ENCODE data around the gene PCDHAC2. TPM values are rescaled to one million over a fixed set of nuclear protein-coding genes. Genes with fewer than 3 reads are reported as not detected.

Gene PCDHAC2
- total and polyA plus RNA-seq, 9 of the 15 experiments (the other 6 are each of a cell fraction or from before 2014, with no cell fraction given) = 0.03 TPM; not detected in 8

DNA sequence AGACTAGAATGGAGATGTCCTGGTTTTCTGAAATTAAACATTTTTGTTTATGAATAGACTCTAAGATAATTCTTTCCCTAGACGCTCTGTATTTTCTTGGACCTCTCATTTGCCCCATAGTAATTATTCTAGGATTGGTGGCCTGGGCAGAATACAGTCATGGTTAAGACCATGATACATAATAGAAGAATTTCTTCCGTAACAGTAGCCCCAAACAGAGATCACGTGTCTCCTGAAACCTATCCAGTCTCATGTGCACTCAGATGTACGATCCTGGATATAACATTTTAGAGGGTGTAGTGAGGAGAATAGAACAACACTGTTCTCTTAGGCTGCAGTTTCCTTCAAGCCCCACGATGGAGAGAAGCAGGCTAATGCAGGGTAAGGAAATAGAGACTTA, 22.3 kb downstream of the PCDHAC2 start (continued):
- TF ChIP-seq, protein P1, sequence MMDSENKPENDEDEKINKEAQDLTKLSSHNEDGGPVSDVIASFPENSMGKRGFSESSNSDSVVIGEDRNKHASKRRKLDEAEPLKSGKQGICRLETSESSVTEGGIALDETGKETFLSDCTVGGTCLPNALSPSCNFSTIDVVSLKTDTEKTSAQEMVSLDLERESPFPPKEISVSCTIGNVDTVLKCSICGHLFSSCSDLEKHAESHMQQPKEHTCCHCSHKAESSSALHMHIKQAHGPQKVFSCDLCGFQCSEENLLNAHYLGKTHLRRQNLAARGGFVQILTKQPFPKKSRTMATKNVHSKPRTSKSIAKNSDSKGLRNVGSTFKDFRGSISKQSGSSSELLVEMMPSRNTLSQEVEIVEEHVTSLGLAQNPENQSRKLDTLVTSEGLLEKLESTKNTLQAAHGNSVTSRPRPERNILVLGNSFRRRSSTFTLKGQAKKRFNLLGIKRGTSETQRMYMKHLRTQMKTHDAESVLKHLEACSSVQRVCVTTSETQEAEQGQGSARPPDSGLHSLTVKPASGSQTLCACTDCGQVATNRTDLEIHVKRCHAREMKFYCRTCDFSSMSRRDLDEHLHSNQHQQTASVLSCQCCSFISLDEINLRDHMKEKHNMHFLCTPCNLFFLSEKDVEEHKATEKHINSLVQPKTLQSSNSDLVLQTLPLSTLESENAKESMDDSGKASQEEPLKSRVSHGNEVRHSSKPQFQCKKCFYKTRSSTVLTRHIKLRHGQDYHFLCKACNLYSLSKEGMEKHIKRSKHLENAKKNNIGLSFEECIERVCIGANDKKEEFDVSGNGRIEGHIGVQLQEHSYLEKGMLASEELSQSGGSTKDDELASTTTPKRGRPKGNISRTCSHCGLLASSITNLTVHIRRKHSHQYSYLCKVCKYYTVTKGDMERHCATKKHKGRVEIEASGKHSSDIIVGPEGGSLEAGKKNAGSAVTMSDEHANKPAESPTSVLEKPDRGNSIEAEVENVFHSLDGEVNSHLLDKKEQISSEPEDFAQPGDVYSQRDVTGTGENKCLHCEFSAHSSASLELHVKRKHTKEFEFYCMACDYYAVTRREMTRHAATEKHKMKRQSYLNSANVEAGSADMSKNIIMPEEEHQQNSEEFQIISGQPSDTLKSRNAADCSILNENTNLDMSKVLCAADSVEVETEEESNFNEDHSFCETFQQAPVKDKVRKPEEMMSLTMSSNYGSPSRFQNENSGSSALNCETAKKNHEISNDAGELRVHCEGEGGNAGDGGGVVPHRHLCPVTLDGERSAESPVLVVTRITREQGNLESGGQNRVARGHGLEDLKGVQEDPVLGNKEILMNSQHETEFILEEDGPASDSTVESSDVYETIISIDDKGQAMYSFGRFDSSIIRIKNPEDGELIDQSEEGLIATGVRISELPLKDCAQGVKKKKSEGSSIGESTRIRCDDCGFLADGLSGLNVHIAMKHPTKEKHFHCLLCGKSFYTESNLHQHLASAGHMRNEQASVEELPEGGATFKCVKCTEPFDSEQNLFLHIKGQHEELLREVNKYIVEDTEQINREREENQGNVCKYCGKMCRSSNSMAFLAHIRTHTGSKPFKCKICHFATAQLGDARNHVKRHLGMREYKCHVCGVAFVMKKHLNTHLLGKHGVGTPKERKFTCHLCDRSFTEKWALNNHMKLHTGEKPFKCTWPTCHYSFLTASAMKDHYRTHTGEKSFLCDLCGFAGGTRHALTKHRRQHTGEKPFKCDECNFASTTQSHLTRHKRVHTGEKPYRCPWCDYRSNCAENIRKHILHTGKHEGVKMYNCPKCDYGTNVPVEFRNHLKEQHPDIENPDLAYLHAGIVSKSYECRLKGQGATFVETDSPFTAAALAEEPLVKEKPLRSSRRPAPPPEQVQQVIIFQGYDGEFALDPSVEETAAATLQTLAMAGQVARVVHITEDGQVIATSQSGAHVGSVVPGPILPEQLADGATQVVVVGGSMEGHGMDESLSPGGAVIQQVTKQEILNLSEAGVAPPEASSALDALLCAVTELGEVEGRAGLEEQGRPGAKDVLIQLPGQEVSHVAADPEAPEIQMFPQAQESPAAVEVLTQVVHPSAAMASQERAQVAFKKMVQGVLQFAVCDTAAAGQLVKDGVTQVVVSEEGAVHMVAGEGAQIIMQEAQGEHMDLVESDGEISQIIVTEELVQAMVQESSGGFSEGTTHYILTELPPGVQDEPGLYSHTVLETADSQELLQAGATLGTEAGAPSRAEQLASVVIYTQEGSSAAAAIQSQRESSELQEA (IDR thresholded peaks at IDR 0.05; ENCODE audit: low read depth) = no peak
- TF ChIP-seq TCF3 (CRISPR knock-in tag; IDR thresholded peaks at IDR 0.05) (no peak), GABPB1 (CRISPR knock-in tag; IDR thresholded peaks at IDR 0.05) (no peak), HNRNPL (IDR thresholded peaks at IDR 0.05; ENCODE audit: low read depth, low read length) (no peak), MCM7 (IDR thresholded peaks at IDR 0.05) (no peak)

Data from K562 (cell line).